Esophagus squamous epithelium (tissue), 4 donors: ENCODE results near the gene GPR132.

ENCODE experiments used
- POLR2A ChIP-seq, 4 donors: fragments of 450-650 bp; IDR thresholded peaks; one replicate each; pipeline ENCODE4 v1.6.1; 2017; ENCODE audit warnings: antibody characterized with exemption in 4 of 4, mild to moderate bottlenecking in 4 of 4, moderate library complexity in 3 of 4
- TF ChIP-seq, protein P1 (sequence below), 6 experiments: fragments of 450-650 bp in 4 of 6; fragments of 200-600 bp in 2 of 6; sonication (generic) in 2 of 6; IDR thresholded peaks; one replicate each; pipeline ENCODE4 v1.5.1; 2016 to 2019; ENCODE audit warnings: antibody characterized with exemption in 6 of 6, mild to moderate bottlenecking in 4 of 6, moderate library complexity in 4 of 6

DNA sequence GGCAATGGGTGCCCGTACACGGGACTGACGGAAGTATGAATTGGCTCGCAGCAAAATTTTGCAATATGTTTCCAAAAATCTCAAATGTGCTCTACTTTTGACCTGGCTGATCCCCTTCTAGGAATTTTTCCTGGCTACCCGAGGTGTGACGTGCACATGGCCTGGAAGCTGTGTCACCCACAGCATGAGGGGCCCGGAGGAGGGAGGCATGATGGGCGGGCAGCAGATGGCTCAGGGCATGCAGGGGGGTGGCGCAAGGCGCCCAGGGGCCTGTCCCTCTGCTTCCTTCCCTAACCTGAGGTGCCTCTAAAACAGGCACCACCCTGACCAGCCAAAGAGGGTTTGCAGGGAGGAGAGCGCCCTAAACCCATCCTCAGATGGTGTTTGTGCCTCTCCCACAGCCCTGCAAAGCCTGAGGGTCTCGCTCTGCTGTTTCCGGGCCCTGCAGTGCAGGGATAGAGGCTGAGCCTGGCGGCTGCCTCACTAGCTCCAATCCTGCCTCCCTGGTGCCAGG is 6.7 kb downstream of the GPR132 start:
- TF ChIP-seq, protein P1, sequence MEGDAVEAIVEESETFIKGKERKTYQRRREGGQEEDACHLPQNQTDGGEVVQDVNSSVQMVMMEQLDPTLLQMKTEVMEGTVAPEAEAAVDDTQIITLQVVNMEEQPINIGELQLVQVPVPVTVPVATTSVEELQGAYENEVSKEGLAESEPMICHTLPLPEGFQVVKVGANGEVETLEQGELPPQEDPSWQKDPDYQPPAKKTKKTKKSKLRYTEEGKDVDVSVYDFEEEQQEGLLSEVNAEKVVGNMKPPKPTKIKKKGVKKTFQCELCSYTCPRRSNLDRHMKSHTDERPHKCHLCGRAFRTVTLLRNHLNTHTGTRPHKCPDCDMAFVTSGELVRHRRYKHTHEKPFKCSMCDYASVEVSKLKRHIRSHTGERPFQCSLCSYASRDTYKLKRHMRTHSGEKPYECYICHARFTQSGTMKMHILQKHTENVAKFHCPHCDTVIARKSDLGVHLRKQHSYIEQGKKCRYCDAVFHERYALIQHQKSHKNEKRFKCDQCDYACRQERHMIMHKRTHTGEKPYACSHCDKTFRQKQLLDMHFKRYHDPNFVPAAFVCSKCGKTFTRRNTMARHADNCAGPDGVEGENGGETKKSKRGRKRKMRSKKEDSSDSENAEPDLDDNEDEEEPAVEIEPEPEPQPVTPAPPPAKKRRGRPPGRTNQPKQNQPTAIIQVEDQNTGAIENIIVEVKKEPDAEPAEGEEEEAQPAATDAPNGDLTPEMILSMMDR (IDR thresholded peaks at IDR 0.05), result no peak
- no peak for TF ChIP-seq POLR2A (IDR thresholded peaks at IDR 0.05)
